Activated CD4-positive, alpha-beta T cell treated with anti-CD3 and anti-CD28 coated beads, Interleukin-10, Interleukin-2, amounts not matched to agents 100 ng/mL and 50 ng/mL, durations not matched to agents 16 hours and 8 hours (primary cell): ENCODE data around the gene EMID1.
A peak's percentile ranks its signal among the peaks of the same experiment; 100 is the strongest.

Source experiments
- DNase-seq: peaks from one replicate; pipeline ENCODE4 v3.0.0-alpha.2; 2020

Gene EMID1

GRCh38 chr22:29298641-29299040 lies 92.9 kb downstream of the EMID1 start:
- no peak for DNase-seq

GRCh38 chr22:29299136-29299900 lies 93.6 kb downstream of the EMID1 start:
- DNase-seq, result no peak

- DNase-seq, result no peak
Measured at GRCh38 chr22:29300467-29300806, 94.7 kb downstream of the EMID1 start.

GRCh38 chr22:29300807-29301601 lies 95.3 kb downstream of the EMID1 start:
- no peak for DNase-seq

- no peak for DNase-seq
Measured at GRCh38 chr22:29301716-29302401, 96.2 kb downstream of the EMID1 start.

- DNase-seq, result no peak
Measured at GRCh38 chr22:29302402-29302680, 96.6 kb downstream of the EMID1 start.

- DNase-seq, result no peak
Measured at GRCh38 chr22:29302681-29303465, 97.2 kb downstream of the EMID1 start.

GRCh38 chr22:29305836-29306174 lies 100.1 kb downstream of the EMID1 start:
- DNase-seq, result no peak

- peak; percentile 50 for DNase-seq
Measured at GRCh38 chr22:29306175-29306834, 100.6 kb downstream of the EMID1 start, which contains the start of gene GAS2L1. Gene GAS2L1 (plus strand): TSS chr22:29306650. CDS start chr22:29308106, 1,456 bp downstream.

- DNase-seq, result peak; percentile 35
Measured at GRCh38 chr22:29306835-29307595, 101.3 kb downstream of the EMID1 start.

- no peak for DNase-seq
Measured at GRCh38 chr22:29307596-29308147, 102.0 kb downstream of the EMID1 start.

GRCh38 chr22:29308148-29308790 lies 102.6 kb downstream of the EMID1 start:
- DNase-seq, result no peak

- DNase-seq, result peak; percentile 57
Measured at GRCh38 chr22:29308791-29309262, 103.1 kb downstream of the EMID1 start.
